GM12878 (cell line): ENCODE results near the gene COL2A1. TPM values are rescaled to one million over a fixed set of nuclear protein-coding genes. Genes with fewer than 3 reads are reported as not detected.

ENCODE experiments used
- BHLHE40 ChIP-seq, 2 experiments: fragments of 450-650 bp in 1 of 2; IDR thresholded peaks; 2 replicates each; pipeline ENCODE4 v1.6.1; 2011 to 2017; ENCODE audit warnings: low read depth in 2 of 2, borderline replicate concordance in 1 of 2, improper control_type of control experiment in 1 of 2, low read length in 1 of 2, mild to moderate bottlenecking in 1 of 2
- CEBPZ ChIP-seq: fragments of 150-350 bp; IDR thresholded peaks from 2 replicates; pipeline ENCODE4 v1.6.1; 2016; ENCODE audit warnings: low read depth, low read length
- CHD4 ChIP-seq: fragments of 200-600 bp; sonication (generic); IDR thresholded peaks from 2 replicates; pipeline ENCODE4 v1.6.1; 2016; ENCODE audit warnings: mild to moderate bottlenecking
- CREM ChIP-seq: IDR thresholded peaks from 2 replicates; pipeline ENCODE4 v1.6.1; 2014; ENCODE audit warnings: antibody characterized with exemption, low read depth
- CUX1 ChIP-seq: IDR thresholded peaks from 2 replicates; pipeline ENCODE4 v1.6.1; 2012; ENCODE audit warnings: improper control_type of control experiment, low read depth, low read length; ENCODE audit not compliant: insufficient replicate concordance
- ESRRA ChIP-seq: IDR thresholded peaks from 2 replicates; pipeline ENCODE4 v1.6.1; 2012; ENCODE audit warnings: mild to moderate bottlenecking, low read length, improper control_type of control experiment
- GABPA ChIP-seq: IDR thresholded peaks from 2 replicates; pipeline ENCODE4 v1.6.1; 2014; ENCODE audit warnings: antibody characterized with exemption, low read depth, mild to moderate bottlenecking, inconsistent platforms
- KLF5 ChIP-seq: fragments of 450-650 bp; IDR thresholded peaks from 2 replicates; pipeline ENCODE4 v1.6.1; 2014; ENCODE audit warnings: mild to moderate bottlenecking; ENCODE audit not compliant: partially characterized antibody
- MYC ChIP-seq: IDR thresholded peaks from 2 replicates; pipeline ENCODE4 v1.6.1; 2011; ENCODE audit warnings: mild to moderate bottlenecking, low read length, moderate library complexity, inconsistent platforms; ENCODE audit not compliant: insufficient read depth, insufficient replicate concordance, insufficient read length, severe bottlenecking
- NR2F1 ChIP-seq: fragments of 450-650 bp; conservative IDR thresholded peaks from 2 replicates; pipeline ENCODE4 v1.6.1; 2017; ENCODE audit warnings: mild to moderate bottlenecking
- SP1 ChIP-seq: IDR thresholded peaks from one replicate; pipeline ENCODE4 v1.6.1; 2011; ENCODE audit warnings: low read depth, low read length
- SUZ12 ChIP-seq: fragments of 200-600 bp; sonication (generic); IDR thresholded peaks from one replicate; pipeline ENCODE4 v1.6.1; 2018; ENCODE audit warnings: antibody characterized with exemption, mild to moderate bottlenecking; ENCODE audit not compliant: unreplicated experiment
- WRNIP1 ChIP-seq: IDR thresholded peaks from 2 replicates; pipeline ENCODE4 v1.6.1; 2011; ENCODE audit warnings: low read depth, low read length, improper control_type of control experiment, borderline replicate concordance
- ZNF24 ChIP-seq: fragments of 450-650 bp; IDR thresholded peaks from 2 replicates; pipeline ENCODE4 v1.6.1; 2017; ENCODE audit warnings: antibody characterized with exemption, mild to moderate bottlenecking
- polyA plus RNA-seq, 11 experiments: library from polyadenylated mRNA; depleted of rRNA in 4 of 11; unstranded in 6 of 11; stranded (reverse) in 5 of 11; fragments of >200 nt; fragmentation: Nextera tagmentation in 4 of 11; fragmentation: Illumina TruSeq in 1 of 11; extraction: Ambion mirVana in 4 of 11; extraction: Trizol in 1 of 11; gene quantifications; 1 replicate in 1 of 11; 2 replicates in 10 of 11; pipeline versions ENCODE4 v1.2.1 to v1.2.3, GENCODE V29; 2011 to 2016; ENCODE audit warnings: inconsistent platforms in 2 of 11, missing spikeins in 2 of 11, low read depth in 1 of 11
- total RNA-seq, 4 experiments: library from RNA; depleted of rRNA in 3 of 4; stranded (reverse); fragments of >200 nt in 3 of 4; fragmentation: Illumina TruSeq in 1 of 4; extraction: Trizol in 1 of 4; gene quantifications; 2 replicates each; pipeline versions ENCODE4 v1.2.1 to v1.2.3, GENCODE V29; 2013 to 2021

Gene COL2A1
- total and polyA plus RNA-seq, 10 of the 15 experiments (the other 5 are each of a cell fraction or from before 2014, with no cell fraction given): 0.06 to 0.67 (median 0.19) TPM; not detected in 1

- TF ChIP-seq SP1: no peak
- no peak for TF ChIP-seq MYC
- TF ChIP-seq CHD4: no peak
- no peak for TF ChIP-seq GABPA
- no peak for TF ChIP-seq BHLHE40 (IDR thresholded peaks at IDR 0.05; ENCODE audit: borderline replicate concordance in 1 of 2, low read depth in 2 of 2, low read length in 1 of 2)
- no peak for TF ChIP-seq ESRRA
- TF ChIP-seq NR2F1: no peak
- no peak for TF ChIP-seq CREM
- TF ChIP-seq CUX1: no peak
- no peak for TF ChIP-seq WRNIP1
- no peak for TF ChIP-seq SUZ12
- TF ChIP-seq KLF5: no peak
- TF ChIP-seq ZNF24: no peak
- TF ChIP-seq CEBPZ: no peak
- TF ChIP-seq, all 136 proteins: peak for 0
Observed at GRCh38 chr12:48025281-48025680, 21.0 kb upstream of the COL2A1 start (continued).
